GM19438 (cell line): ENCODE measurements around the gene MCEMP1.

Experiments
- ATAC-seq: cut with Tn5 transposase; IDR thresholded peaks from one replicate; pipeline ENCODE4 v1.9.1; 2021; ENCODE audit warnings: low read depth; ENCODE audit not compliant: unreplicated experiment

MCEMP1 gene

GRCh38 chr19:7718668-7719067 lies 41.8 kb downstream of the MCEMP1 start:
- no peak for ATAC-seq

- no peak for ATAC-seq
Observed at GRCh38 chr19:7720351-7720750, 43.5 kb downstream of the MCEMP1 start.

GRCh38 chr19:7722231-7722651 lies 45.4 kb downstream of the MCEMP1 start:
- no peak for ATAC-seq

DNA sequence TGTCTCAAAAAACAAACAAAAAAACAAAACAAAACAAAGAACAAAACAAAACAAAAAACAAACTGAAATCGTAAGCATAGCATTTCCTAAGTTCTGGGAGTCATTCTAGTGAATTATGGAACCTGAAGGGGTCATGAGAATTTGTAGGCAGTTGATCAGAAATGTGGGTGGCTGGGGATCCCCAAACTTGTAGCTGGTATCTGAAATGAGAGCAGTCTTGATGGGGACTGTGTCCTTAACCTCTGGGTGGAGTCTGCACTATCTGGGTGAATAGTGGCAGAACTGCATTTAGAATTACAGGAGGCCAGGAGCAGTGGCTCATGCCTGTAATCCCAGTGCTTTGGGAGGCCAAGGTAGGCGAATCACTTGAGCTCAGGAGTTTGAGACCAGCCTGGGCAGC lies 48.9 kb downstream of the MCEMP1 start:
- ATAC-seq = no peak

DNA sequence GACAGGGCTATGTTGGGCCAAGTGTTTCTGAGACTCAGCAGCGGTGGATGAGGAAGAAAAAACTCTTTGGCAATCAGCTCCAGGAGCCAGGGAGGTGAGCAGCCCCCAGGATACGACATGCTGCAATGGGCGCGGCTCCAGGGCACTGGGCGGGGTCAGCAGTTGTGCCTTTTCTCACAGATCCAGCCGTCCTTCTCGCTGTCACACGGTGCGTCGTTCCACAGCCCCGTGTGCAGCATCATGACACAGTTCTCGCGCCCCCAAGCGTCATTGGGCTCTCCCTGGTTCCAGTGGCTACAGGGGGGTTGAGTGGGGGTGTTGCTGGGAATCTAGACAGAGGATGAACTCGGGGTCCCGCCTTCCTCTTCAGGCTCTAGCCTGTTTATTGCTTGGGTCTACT lies 52.3 kb downstream of the MCEMP1 start:
- no peak for ATAC-seq
